B cell (primary cell): ENCODE data around the gene CERS6.

Experiments used
- EZH2 ChIP-seq: IDR thresholded peaks from 2 replicates; pipeline ENCODE4 v1.6.1; 2012; ENCODE audit warnings: borderline replicate concordance, low read depth, mild to moderate bottlenecking, moderate library complexity, low read length; ENCODE audit not compliant: insufficient read depth, poor library complexity, severe bottlenecking
- TF ChIP-seq, protein P1 (sequence below): fragments of 200-600 bp; IDR thresholded peaks from one replicate; pipeline ENCODE4 v1.8.0; 2022; ENCODE audit warnings: antibody characterized with exemption, mild to moderate bottlenecking

DNA sequence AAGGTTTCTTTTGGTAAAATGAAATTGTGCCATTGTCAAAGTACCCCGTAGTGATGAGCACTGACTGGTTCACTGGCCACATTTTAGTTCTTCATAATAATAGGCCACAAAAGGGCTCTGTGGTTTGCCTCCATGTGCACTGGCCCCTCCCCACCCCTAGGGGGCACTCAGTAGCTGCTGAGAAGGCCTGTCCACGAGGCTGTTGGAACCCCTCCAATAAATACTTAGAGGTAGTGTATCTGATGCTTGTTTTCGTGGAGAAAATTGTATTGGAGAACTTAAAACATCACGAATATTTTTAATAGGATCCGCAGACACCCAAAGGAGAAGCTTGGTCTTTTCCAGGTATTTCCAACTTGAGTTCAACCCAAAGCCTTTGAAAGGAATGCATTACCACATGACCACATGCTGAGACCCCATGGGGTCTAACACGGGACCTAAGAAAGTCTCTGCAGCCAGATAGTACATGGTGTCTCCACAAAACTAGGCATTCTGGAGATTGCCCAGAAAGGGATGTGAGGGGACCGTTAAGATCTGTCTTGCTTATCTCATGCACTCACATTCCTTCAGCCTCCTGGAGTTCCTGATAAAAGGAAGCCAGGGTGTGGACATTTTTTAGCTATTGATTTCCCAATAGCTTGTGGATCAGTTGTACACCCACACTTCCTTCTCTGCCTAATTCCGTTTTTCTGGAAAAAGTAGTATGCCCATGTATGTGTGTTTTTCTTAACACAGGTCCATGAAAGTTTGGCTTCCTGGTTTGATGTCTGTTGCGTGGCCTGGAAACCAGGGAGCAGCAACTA is 317.8 kb downstream of the CERS6 start:
- TF ChIP-seq, protein P1, sequence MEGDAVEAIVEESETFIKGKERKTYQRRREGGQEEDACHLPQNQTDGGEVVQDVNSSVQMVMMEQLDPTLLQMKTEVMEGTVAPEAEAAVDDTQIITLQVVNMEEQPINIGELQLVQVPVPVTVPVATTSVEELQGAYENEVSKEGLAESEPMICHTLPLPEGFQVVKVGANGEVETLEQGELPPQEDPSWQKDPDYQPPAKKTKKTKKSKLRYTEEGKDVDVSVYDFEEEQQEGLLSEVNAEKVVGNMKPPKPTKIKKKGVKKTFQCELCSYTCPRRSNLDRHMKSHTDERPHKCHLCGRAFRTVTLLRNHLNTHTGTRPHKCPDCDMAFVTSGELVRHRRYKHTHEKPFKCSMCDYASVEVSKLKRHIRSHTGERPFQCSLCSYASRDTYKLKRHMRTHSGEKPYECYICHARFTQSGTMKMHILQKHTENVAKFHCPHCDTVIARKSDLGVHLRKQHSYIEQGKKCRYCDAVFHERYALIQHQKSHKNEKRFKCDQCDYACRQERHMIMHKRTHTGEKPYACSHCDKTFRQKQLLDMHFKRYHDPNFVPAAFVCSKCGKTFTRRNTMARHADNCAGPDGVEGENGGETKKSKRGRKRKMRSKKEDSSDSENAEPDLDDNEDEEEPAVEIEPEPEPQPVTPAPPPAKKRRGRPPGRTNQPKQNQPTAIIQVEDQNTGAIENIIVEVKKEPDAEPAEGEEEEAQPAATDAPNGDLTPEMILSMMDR = peak; percentile 25
- TF ChIP-seq EZH2 = no peak
